Smooth muscle cell (in vitro differentiated cells): ENCODE data around the gene TTYH2. TPM values are rescaled to one million over a fixed set of nuclear protein-coding genes. Genes with fewer than 3 reads are reported as not detected.
A peak's percentile ranks its signal among the peaks of the same experiment; 100 is the strongest.

ENCODE experiments used
- DNase-seq: peaks from one replicate; lab custom pipeline; 2025; ENCODE audit not compliant: unreplicated experiment; lab: John Stamatoyannopoulos, UW
- H2AFZ ChIP-seq: fragments of 200-600 bp; sonication (generic); 2 replicates; pipeline ENCODE4 v1.6.0; 2016; ENCODE audit warnings: antibody characterized with exemption, low read depth, mild to moderate bottlenecking
- H3F3A ChIP-seq: fragments of 200-600 bp; sonication (generic); 2 replicates; pipeline ENCODE4 v1.6.0; 2017; ENCODE audit warnings: antibody characterized with exemption, low read depth
- H3K27ac ChIP-seq: fragments of 200-600 bp; sonication (generic); 2 replicates; pipeline ENCODE4 v1.5.1; 2016; ENCODE audit warnings: low read depth, mild to moderate bottlenecking
- H3K27me3 ChIP-seq: fragments of 200-600 bp; sonication (generic); 2 replicates; pipeline ENCODE4 v1.6.1; 2016; ENCODE audit warnings: low read depth, mild to moderate bottlenecking
- H3K36me3 ChIP-seq: fragments of 200-600 bp; sonication (generic); 2 replicates; pipeline ENCODE4 v1.5.1; 2016; ENCODE audit warnings: low read depth
- H3K4me1 ChIP-seq: fragments of 200-600 bp; sonication (generic); 2 replicates; pipeline ENCODE4 v1.5.1; 2016; ENCODE audit warnings: low read depth
- H3K4me2 ChIP-seq: fragments of 200-600 bp; sonication (generic); 2 replicates; pipeline ENCODE4 v1.6.0; 2016; ENCODE audit warnings: mild to moderate bottlenecking
- H3K4me3 ChIP-seq: fragments of 200-600 bp; sonication (generic); 2 replicates; pipeline ENCODE4 v1.5.1; 2016; ENCODE audit warnings: mild to moderate bottlenecking
- H3K79me2 ChIP-seq: fragments of 200-600 bp; sonication (generic); 2 replicates; pipeline ENCODE4 v1.6.0; 2016; ENCODE audit warnings: low read depth, mild to moderate bottlenecking
- H3K9ac ChIP-seq: fragments of 200-600 bp; sonication (generic); 2 replicates; pipeline ENCODE4 v1.6.0; 2016; ENCODE audit warnings: low read depth
- H3K9me3 ChIP-seq: fragments of 200-600 bp; sonication (generic); replicated peaks from 2 replicates; pipeline ENCODE4 v1.5.1; 2016; ENCODE audit warnings: low read depth
- H4K20me1 ChIP-seq: fragments of 200-600 bp; sonication (generic); 2 replicates; pipeline ENCODE4 v1.6.0; 2016; ENCODE audit warnings: low read depth
- CTCF ChIP-seq: fragments of 200-600 bp; sonication (generic); IDR thresholded peaks from 2 replicates; pipeline ENCODE4 v1.5.1; 2017; ENCODE audit warnings: borderline replicate concordance, mild to moderate bottlenecking, antibody characterized with exemption; ENCODE audit not compliant: insufficient read depth, poor library complexity, severe bottlenecking
- WGBS: methylation state at CpG from one replicate; pipeline ENCODE4 v1.1.7; 2016; ENCODE audit warnings: low lambda C conversion rate; 5-methylcytosine and 5-hydroxymethylcytosine counted together
- polyA plus RNA-seq: library from polyadenylated mRNA; unstranded; fragments of >200 nt; fragmentation: Nextera tagmentation; extraction: Ambion mirVana; gene quantifications from 2 replicates; pipeline ENCODE4 v1.2.1, GENCODE V29; 2016
- total RNA-seq: library from RNA; depleted of rRNA; stranded (reverse); fragments of >200 nt; gene quantifications from 2 replicates; pipeline ENCODE4 v1.2.3, GENCODE V29; 2014

The TTYH2 gene
- total and polyA plus RNA-seq, 2 experiments from 2014 or later: 1.6 to 1.9 TPM

GRCh38 chr17:74201250-74201649 lies 12.1 kb upstream of the TTYH2 start:
- H3K9me3 ChIP-seq: no peaks in the 10 kb centered on the region
- H3K36me3 ChIP-seq: peaks cover 4% of the 10 kb centered on the region
- H3K4me1 ChIP-seq: peaks cover 16% of the 10 kb centered on the region
- no peak overlapping the region for H3K4me3 ChIP-seq
- peaks cover 1% of the 10 kb centered on the region for H3K27me3 ChIP-seq
- no peaks in the 10 kb centered on the region for H3F3A ChIP-seq
- peaks cover 26% of the 10 kb centered on the region for H4K20me1 ChIP-seq
- H3K27ac ChIP-seq: no peak overlapping the region
- no peak overlapping the region for H3K9ac ChIP-seq
- DNase-seq: no peak
- peaks cover 27% of the 10 kb centered on the region for H3K79me2 ChIP-seq
- 91% methylated on average over 8 of the region's 8 CpGs for WGBS
- TF ChIP-seq CTCF: no peak
- H2AFZ ChIP-seq: no peak overlapping the region
- no peak overlapping the region for H3K4me2 ChIP-seq

- WGBS: 85% methylated on average over 10 of the region's 10 CpGs
Measured at GRCh38 chr17:74201948-74202347, 11.4 kb upstream of the TTYH2 start.

GRCh38 chr17:74202938-74203337 lies 10.4 kb upstream of the TTYH2 start:
- Histone ChIP-seq H3F3A (no peaks in the 10 kb centered on the region), H2AFZ (peak overlapping the region; percentile 84), H3K9ac (no peak overlapping the region), H3K79me2 (peaks cover 35% of the 10 kb centered on the region), H3K9me3 (no peaks in the 10 kb centered on the region), H4K20me1 (peaks cover 43% of the 10 kb centered on the region), H3K27ac (no peak overlapping the region), H3K4me3 (peak overlapping the region; percentile 75), H3K4me1 (peaks cover 16% of the 10 kb centered on the region), H3K4me2 (peak overlapping the region; percentile 81), H3K27me3 (no peaks in the 10 kb centered on the region), H3K36me3 (peaks cover 4% of the 10 kb centered on the region)
- 62% methylated on average over 15 of the region's 15 CpGs for WGBS
- DNase-seq: no peak
- TF ChIP-seq CTCF: no peak

More at GRCh38 chr17:74201948-74202347, 11.4 kb upstream of the TTYH2 start:
- H3K4me2 ChIP-seq: no peak overlapping the region
- DNase-seq: no peak
- H3K79me2 ChIP-seq: peaks cover 31% of the 10 kb centered on the region
- H3K36me3 ChIP-seq: peaks cover 4% of the 10 kb centered on the region
- no peaks in the 10 kb centered on the region for H3K9me3 ChIP-seq
- H3K4me3 ChIP-seq: no peak overlapping the region
- H3K9ac ChIP-seq: no peak overlapping the region
- H3K27ac ChIP-seq: no peak overlapping the region
- no peaks in the 10 kb centered on the region for H3K27me3 ChIP-seq
- no peak overlapping the region for H2AFZ ChIP-seq
- no peak for TF ChIP-seq CTCF
- peaks cover 33% of the 10 kb centered on the region for H4K20me1 ChIP-seq
- H3F3A ChIP-seq: no peaks in the 10 kb centered on the region
- peaks cover 16% of the 10 kb centered on the region for H3K4me1 ChIP-seq
